Aorta (tissue), 5 donors: ENCODE results near the gene ZNF837. TPM values are rescaled to one million over a fixed set of nuclear protein-coding genes. Genes with fewer than 3 reads are reported as not detected.

Source experiments
- ATAC-seq: fragments of 200-7000 bp; cut with Tn5 transposase; one replicate; pipeline ENCODE4 v1.9.1; 2022; ENCODE audit warnings: moderate library complexity; ENCODE audit not compliant: low FRiP score
- DNase-seq, 2 donors: peaks; one replicate each; pipeline ENCODE4 v3.0.0-alpha.2; 2020
- H3K27ac ChIP-seq, 2 donors: one replicate each; pipeline ENCODE4 v1.5.1; 2013; ENCODE audit warnings: low read length in 2 of 2, mild to moderate bottlenecking in 2 of 2, moderate library complexity in 2 of 2, control low read depth in 1 of 2, inconsistent platforms in 1 of 2, low read depth in 1 of 2
- H3K27me3 ChIP-seq, 2 donors: one replicate each; pipeline ENCODE4 v1.6.1; 2013; ENCODE audit warnings: control low read depth in 1 of 2, low read length in 1 of 2, mild to moderate bottlenecking in 1 of 2, moderate library complexity in 1 of 2; ENCODE audit not compliant: insufficient read depth in 2 of 2, control insufficient read depth in 1 of 2
- H3K36me3 ChIP-seq, 2 donors: one replicate each; pipeline ENCODE4 v1.6.1; 2013; ENCODE audit warnings: control low read depth in 1 of 2, low read length in 1 of 2, mild to moderate bottlenecking in 1 of 2; ENCODE audit not compliant: insufficient read depth in 2 of 2, control insufficient read depth in 1 of 2
- H3K4me1 ChIP-seq, 2 donors: one replicate each; pipeline ENCODE4 v1.6.1; 2013; ENCODE audit warnings: low read length in 2 of 2, control low read depth in 1 of 2, mild to moderate bottlenecking in 1 of 2, moderate library complexity in 1 of 2; ENCODE audit not compliant: insufficient read depth in 2 of 2, control insufficient read depth in 1 of 2
- H3K4me3 ChIP-seq, 2 donors: one replicate each; pipeline ENCODE4 v1.5.1; 2013; ENCODE audit warnings: low read length in 2 of 2, control low read depth in 1 of 2, mild to moderate bottlenecking in 1 of 2
- H3K9me3 ChIP-seq: one replicate; pipeline ENCODE4 v1.6.1; 2013; ENCODE audit warnings: mild to moderate bottlenecking, low read length; ENCODE audit not compliant: control insufficient read depth
- WGBS, 2 donors: extraction: QIAGEN DNeasy Blood & Tissue Kit; methylation state at CpG; one replicate each; pipeline ENCODE4 v1.1.7; 2013; 5-methylcytosine and 5-hydroxymethylcytosine counted together
- intact Hi-C, 2 donors: fragments of 100-400 bp; cut with DNase I; formaldehyde crosslinking; loops; one replicate each; pipeline versions ENCODE4 v1.14.2 to v1.15.0; 2022
- polyA plus RNA-seq, 2 donors: library from polyadenylated mRNA; stranded (reverse); fragments of 200-250 nt; gene quantifications; one replicate each; pipeline ENCODE4 v1.2.3, GENCODE V29; 2013
- total RNA-seq, 2 donors: library from RNA; stranded (reverse); fragmentation: NEBNext Ultra II Directional; extraction: Animal tissue kit (Norgen Biotek cat#: 25700); gene quantifications; one replicate each; pipeline ENCODE4 v1.2.1, GENCODE V29; 2021
- donor health status: healthy with polysubstance abuse.
- donor health status: Bipolar disorder and iron deficiency.
- donor health status: DM: no; HTN: no; CAD: no.
- donor health status: DM: no; HTN: no; CAD: no.
- donor health status: DM: yes; HTN: yes; CAD: no.

The ZNF837 gene
- total and polyA plus RNA-seq, 4 donors = 0.65 to 1.8 (median 0.99) TPM

DNA sequence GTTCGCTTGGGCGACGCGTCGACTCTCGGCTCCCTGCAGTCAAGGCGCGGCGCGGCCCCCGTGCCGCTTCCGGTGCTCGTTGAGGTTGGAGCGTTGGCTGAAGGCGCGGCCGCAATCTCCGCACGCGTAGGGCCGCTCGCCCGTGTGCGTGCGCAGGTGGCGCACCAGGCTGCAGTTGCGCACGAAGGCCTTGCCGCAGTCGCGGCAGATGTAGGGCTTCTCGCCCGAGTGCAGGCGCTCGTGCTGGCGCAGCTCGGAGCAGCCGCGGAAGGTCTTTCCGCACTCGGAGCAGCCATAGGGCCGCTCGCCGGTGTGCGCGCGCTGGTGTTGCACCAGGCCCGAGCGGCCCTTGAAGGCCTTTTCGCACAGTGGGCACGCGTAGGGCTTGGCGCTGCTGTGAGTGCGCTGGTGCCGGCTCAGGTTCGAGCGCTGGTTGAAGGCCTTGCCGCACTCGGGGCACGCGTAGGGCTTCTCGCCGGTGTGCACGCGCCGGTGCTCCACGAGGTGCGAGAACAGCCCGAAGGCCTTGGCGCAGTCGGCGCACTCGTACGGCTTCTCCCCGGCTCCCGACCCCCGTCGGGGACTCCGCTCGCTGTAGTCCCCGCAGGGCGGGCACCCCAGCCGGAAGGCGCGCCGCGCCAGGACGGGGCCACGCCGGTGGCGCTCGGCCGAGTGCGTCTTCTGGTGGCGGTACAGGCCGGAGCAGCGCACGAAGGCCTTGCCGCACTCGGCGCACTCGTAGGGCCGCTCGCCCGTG lies 13.0 kb downstream of the ZNF837 start:
- no peak for DNase-seq

DNA sequence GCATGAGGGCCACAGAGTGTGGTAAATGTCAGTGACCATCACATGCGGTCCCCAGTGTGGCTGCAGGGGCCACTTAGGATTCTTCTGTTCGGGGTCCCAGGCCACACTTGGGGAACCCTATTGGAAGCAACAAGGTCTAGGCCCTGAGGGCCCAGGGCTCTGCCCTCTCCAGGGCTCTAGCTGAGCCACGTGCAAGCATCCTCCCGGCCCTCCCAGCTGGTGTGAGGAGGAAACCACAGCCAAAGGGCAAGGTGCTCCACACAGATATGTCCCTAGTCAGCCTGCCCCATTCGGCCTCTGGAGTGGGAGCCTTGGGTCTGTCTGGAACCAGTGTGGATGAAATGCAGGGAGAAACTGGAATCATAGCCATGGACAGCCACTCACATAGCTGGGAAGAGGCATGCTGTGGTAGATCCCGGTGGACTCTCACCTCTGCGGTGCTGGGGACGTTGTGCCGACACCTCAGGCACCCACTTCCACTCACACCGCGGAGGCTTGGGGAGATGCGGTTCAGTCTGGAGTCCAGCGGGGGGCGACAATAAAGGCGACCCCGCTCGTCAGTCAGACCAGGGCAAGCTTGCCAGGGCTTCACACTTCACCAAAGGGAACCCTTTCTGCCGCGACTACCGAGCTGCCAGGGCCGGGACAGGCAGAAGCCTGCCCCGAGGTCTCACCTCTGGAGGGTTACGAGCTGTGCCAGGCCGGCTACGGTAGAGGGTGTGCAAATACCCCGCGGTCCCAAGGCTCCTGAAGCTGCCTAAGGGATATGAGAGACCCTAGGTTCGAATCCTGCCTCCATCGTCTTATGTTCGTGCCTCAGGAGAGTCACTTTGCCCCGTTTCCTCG lies 14.0 kb downstream of the ZNF837 start:
- no peak for DNase-seq
- 89% methylated on average over 32 of the region's 32 CpGs for WGBS, 2 donors
- no peak for ATAC-seq
- intact Hi-C loops = no loop called here
- H3K4me3 ChIP-seq = no peak overlapping the region
- no peaks in the 10 kb centered on the region for H3K9me3 ChIP-seq
- no peaks in the 10 kb centered on the region for H3K36me3 ChIP-seq
- no peaks in the 10 kb centered on the region for H3K27me3 ChIP-seq
- H3K27ac ChIP-seq = no peak overlapping the region
- H3K4me1 ChIP-seq = no peaks in the 10 kb centered on the region

More for the DNA sequence above, 13.0 kb downstream of the ZNF837 start:
- Histone ChIP-seq H3K9me3 (no peaks in the 10 kb centered on the region), H3K27ac (no peak overlapping the region), H3K27me3 (no peaks in the 10 kb centered on the region), H3K4me1 (no peaks in the 10 kb centered on the region), H3K36me3 (no peaks in the 10 kb centered on the region), H3K4me3 (no peak overlapping the region)
- no peak for ATAC-seq
- intact Hi-C loops = no loop called here
- 36 to 38% methylated on average over 106 of the region's 106 CpGs for WGBS, 2 donors

DNA sequence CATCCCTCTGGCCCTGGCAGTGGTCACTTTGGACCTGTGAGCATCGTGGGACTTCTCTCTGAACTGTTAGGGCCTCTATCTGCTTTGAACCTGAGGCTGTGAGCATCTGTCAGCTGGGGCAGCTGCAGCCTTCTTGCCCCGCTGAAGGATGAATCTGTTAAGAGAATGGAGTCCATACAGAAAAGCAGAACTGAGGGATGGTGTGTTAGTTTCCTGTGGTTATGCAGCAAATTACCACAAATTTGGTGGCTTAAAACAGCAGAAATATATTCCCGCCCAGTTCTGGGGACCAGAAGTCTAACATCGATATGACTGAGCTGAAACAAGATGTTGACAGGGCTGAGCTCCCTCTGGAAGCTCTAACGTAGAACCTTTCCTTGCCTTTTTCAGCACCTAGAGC lies 16.7 kb downstream of the ZNF837 start:
- Histone ChIP-seq H3K4me3 (no peak overlapping the region), H3K9me3 (no peaks in the 10 kb centered on the region), H3K27ac (no peak overlapping the region), H3K27me3 (no peaks in the 10 kb centered on the region), H3K36me3 (no peaks in the 10 kb centered on the region), H3K4me1 (no peaks in the 10 kb centered on the region)
- ATAC-seq (no peak), DNase-seq (peak in 1 of 2 donors; percentile 20)
- 85 to 86% methylated on average over 5 of the region's 5 CpGs for WGBS, 2 donors
- intact Hi-C loops = loop anchor here (5.0 kb wide), 1 partner anchor 37 kb away; the partner anchor contains the start of gene ZSCAN22 (in 2 of the 2)

DNA sequence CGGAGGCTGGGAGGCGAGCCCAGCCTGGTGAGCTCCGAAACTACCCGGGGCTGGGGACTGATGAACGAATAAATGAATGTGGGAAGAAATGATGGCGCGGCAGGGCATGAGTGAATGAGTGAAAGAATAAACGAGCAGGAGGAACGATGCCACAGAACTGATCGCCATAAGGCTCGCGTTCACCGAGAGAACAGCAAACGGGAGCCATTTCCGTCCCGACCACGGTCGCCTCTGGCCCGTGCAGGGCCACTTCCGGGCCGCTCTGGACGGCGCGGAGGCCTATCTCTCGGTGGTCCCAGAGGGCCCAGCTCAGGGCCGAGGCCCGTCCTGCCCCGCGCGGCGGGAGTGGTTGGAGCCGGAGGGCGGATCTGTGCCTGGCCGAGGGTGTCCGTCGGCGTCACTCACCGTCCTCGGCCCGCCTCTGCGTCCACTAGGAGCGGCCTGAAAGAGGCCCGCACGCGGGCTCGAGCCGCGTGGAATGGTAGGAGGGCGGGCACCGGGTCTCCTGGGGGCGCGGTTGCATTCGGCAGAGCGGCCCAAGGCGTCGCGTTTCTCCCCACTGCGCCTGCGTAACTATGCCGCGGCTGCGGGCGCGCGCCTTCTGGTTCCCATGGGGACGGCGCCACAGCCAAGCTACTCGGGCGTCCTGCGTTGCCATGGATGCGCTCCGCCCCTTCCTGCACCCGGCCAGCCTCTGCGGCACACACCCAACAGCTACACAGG lies 18.4 kb downstream of the ZNF837 start, which contains the start of gene ZNF497:
Gene ZNF497, minus strand, starts transcription at position 480 of the 723 bp plus-strand sequence. CDS start 5,116 bp downstream, outside the sequence.
- intact Hi-C loops = loop anchor here (5.0 kb wide), 1 partner anchor 35 kb away; the partner anchor contains the start of gene ZSCAN22 (in 2 of the 2)
- Histone ChIP-seq H3K36me3 (no peaks in the 10 kb centered on the region), H3K27me3 (no peaks in the 10 kb centered on the region), H3K9me3 (no peaks in the 10 kb centered on the region), H3K4me3 (peak within 1 kb of the TSS; percentile 42 to 67), H3K27ac (peak within 1 kb of the TSS in 1 of 2 donors; percentile 84), H3K4me1 (no peaks in the 10 kb centered on the region)
- DNase-seq (peak; percentile 98 to 99), ATAC-seq (peak; percentile 97)
- 0% methylated on average over 60 to 74 of the region's 74 CpGs for WGBS, 2 donors

DNA sequence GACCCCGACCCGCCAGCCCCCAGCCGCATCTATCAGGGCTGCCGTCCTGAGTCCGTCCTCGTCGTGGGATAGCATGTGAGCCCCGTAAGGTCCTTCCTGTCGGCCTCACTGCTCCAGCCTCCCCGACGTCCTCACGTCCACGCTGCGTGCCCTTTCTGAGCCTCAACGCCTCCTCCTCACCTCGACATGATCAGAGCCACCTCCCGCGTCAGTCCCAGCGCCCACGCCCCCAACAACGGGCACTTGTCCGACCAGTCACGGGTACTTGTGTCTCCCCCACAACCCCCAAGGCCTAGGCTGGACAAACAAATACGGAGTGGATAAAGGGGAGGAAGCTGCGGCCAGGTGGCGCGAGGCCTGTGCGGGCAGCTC lies 18.9 kb downstream of the ZNF837 start:
- Histone ChIP-seq H3K27ac (peak overlapping the region in 1 of 2 donors; percentile 84), H3K27me3 (no peaks in the 10 kb centered on the region), H3K9me3 (no peaks in the 10 kb centered on the region), H3K36me3 (no peaks in the 10 kb centered on the region), H3K4me3 (peak overlapping the region; percentile 42 to 67), H3K4me1 (no peaks in the 10 kb centered on the region)
- peak; percentile 20 for ATAC-seq
- 2 to 3% methylated on average over 28 of the region's 28 CpGs for WGBS, 2 donors
- DNase-seq = peak; percentile 75 to 85
- intact Hi-C loops = loop anchor here (5.0 kb wide), 1 partner anchor 35 kb away; the partner anchor contains the start of gene ZSCAN22 (in 2 of the 2)

DNA sequence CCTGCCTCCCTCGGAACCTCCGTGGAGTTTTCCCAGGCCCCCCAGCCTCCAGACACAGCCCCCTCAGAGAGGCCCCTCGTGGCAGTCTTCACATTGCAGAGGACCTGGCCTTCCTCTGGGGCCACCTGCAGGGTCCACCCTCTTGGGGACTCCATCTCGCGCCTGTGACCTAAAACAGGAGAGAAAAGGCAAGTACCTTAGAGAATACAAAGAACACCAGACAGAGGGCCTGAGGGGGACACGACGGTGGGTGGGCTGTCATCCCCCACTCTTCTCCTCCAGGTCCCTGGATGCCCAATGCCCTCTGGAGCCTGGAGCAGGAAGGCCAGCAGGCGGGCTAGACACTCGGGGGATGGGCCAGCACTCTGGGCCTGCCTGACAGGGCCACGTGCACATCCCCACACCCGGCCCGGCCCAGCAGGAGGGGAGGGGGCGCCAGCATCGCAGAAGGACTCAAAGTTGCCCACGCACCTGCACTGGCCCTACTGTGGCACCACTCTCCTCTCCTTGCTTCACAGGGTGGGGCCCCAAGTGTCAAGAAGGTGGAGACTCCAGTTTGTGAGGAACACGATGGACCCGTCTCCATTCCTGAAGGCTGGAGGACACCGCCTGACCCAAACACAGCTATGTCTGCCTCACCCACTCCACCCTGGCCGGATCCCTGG lies 23.2 kb downstream of the ZNF837 start:
- Histone ChIP-seq H3K9me3 (no peaks in the 10 kb centered on the region), H3K27me3 (no peaks in the 10 kb centered on the region), H3K36me3 (no peaks in the 10 kb centered on the region), H3K27ac (no peak overlapping the region), H3K4me1 (no peaks in the 10 kb centered on the region), H3K4me3 (no peak overlapping the region)
- 68 to 75% methylated on average over 19 of the region's 19 CpGs for WGBS, 2 donors
- no peak for ATAC-seq
- DNase-seq = peak in 1 of 2 donors; percentile 15
- intact Hi-C loops = no loop called here

DNA sequence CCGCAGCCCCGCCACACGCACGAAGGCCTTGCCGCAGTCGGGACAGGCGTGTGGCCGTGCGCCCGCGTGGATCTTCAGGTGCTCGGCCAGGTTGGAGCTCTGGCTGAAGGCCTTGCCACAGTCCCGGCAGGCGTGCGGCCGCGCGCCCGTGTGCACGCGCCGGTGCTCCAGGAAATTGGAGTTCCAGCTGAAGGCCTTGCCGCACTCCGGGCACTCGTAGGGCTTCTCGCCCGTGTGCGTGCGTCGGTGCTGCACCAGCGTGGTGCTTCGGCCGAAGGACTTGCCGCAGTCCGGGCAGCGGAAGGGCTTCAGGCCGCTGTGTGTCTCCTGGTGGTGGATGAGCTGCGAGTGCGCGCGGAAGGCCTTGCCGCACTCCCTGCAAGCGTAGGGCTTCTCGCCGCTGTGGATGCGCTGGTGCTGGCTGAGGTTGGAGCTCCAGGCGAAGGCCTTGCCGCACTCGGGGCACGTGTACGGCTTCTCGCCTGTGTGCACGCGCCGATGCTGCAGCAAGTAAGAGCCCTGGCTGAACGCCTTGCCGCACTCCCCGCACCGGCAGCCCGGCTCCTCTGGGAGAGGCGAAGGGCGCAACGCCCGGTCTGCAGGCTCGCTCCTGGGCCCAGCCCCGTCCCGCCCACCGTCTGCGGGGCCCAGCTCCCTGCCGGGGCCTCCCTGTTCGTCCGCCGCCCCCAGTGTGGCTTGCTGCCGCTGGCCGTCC lies 23.9 kb downstream of the ZNF837 start:
- intact Hi-C loops = no loop called here
- Histone ChIP-seq H3K36me3 (no peaks in the 10 kb centered on the region), H3K4me1 (no peaks in the 10 kb centered on the region), H3K9me3 (no peaks in the 10 kb centered on the region), H3K27ac (no peak overlapping the region), H3K4me3 (no peak overlapping the region), H3K27me3 (no peaks in the 10 kb centered on the region)
- WGBS, 2 donors = 16 to 27% methylated on average over 72 to 75 of the region's 75 CpGs
- no peak for DNase-seq
- ATAC-seq = no peak
